Measurements from ENCODE around the gene TOX2.

Gene TOX2

GRCh38 chr20:43984587-43984986, 69.9 kb downstream of the TOX2 start:
- Histone ChIP-seq H3K9me3 (ENCODE audit: insufficient read depth, low read length) (no peaks in the 10 kb centered on the region), H3K79me2 (ENCODE audit: low read length) (peaks cover 87% of the 10 kb centered on the region), H2AFZ (ENCODE audit: low read depth, low read length) (no peak overlapping the region), H3K4me2 (ENCODE audit: low read length) (no peak overlapping the region), H3K4me1 (ENCODE audit: low read length) (peaks cover 31% of the 10 kb centered on the region), H3K27me3 (ENCODE audit: low read depth, low read length) (no peaks in the 10 kb centered on the region), H3K36me3 (replicated peaks; ENCODE audit: low read depth, low read length) (peaks cover 26% of the 10 kb centered on the region), H3K4me3 (ENCODE audit: low read length) (no peak overlapping the region), H3K27ac (ENCODE audit: low read length) (no peak overlapping the region), H4K20me1 (ENCODE audit: insufficient read depth, low read length) (peaks cover 61% of the 10 kb centered on the region), H3K9ac (ENCODE audit: low read length) (no peak overlapping the region)
- TF ChIP-seq CTCF (IDR thresholded peaks at IDR 0.05; ENCODE audit: low read depth, low read length) (no peak), EZH2phosphoT487 (IDR thresholded peaks at IDR 0.05; ENCODE audit: low read depth) (no peak)

GRCh38 chr20:43985121-43985520, 70.5 kb downstream of the TOX2 start:
- Histone ChIP-seq H2AFZ (ENCODE audit: low read depth, low read length) (no peak overlapping the region), H3K4me1 (ENCODE audit: low read length) (peaks cover 31% of the 10 kb centered on the region), H3K4me2 (ENCODE audit: low read length) (no peak overlapping the region), H4K20me1 (ENCODE audit: insufficient read depth, low read length) (peaks cover 60% of the 10 kb centered on the region), H3K79me2 (ENCODE audit: low read length) (peaks cover 87% of the 10 kb centered on the region), H3K27ac (ENCODE audit: low read length) (no peak overlapping the region), H3K9ac (ENCODE audit: low read length) (no peak overlapping the region), H3K36me3 (replicated peaks; ENCODE audit: low read depth, low read length) (peaks cover 30% of the 10 kb centered on the region), H3K4me3 (ENCODE audit: low read length) (no peak overlapping the region), H3K9me3 (ENCODE audit: insufficient read depth, low read length) (peaks cover 3% of the 10 kb centered on the region; the same call in 1 of the 2 replicates), H3K27me3 (ENCODE audit: low read depth, low read length) (no peaks in the 10 kb centered on the region)
- TF ChIP-seq CTCF (IDR thresholded peaks at IDR 0.05; ENCODE audit: low read depth, low read length) (no peak), EZH2phosphoT487 (IDR thresholded peaks at IDR 0.05; ENCODE audit: low read depth) (no peak)

DNA sequence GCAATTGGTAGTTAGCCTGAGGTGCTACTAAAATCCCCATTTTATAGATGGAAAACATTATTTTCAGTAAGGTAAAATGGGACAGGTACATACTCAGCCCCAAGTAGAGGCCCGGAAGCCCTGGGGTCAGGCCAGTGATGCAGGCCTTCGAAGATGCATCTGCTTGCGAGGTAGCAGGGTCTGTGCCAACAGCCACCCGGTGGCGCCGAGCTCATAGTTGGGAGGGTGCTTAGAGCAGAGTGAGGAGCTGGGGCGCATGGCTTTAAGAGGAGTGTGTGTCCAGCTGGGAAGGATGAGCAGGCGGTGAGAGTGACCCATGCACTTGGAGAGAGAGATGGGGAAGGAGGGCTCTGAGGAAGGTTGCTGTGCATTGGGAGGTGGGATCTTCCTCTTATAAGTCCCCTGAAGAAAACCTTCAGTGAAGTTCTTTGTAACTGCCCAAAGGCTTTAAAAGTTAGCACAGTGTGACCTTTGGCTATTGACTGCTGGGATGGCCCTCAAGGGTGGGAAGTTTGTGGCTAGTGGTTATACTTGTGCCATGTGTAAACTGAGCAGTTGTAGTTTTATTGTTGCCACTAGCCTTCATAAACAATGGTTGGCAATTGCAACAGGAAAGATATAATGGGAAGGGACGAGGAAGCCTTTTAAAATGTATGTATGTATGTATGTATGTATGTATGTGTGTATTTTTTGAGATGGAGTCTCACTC, 71.1 kb downstream of the TOX2 start:
- no peaks in the 10 kb centered on the region for H3K27me3 ChIP-seq (ENCODE audit: low read depth, low read length)
- peaks cover 93% of the 10 kb centered on the region for H3K79me2 ChIP-seq (ENCODE audit: low read length)
- peaks cover 31% of the 10 kb centered on the region for H3K36me3 ChIP-seq (replicated peaks; ENCODE audit: low read depth, low read length)
- no peak overlapping the region for H3K9ac ChIP-seq (ENCODE audit: low read length)
- H3K4me1 ChIP-seq (ENCODE audit: low read length), result peaks cover 31% of the 10 kb centered on the region
- no peak overlapping the region for H2AFZ ChIP-seq (ENCODE audit: low read depth, low read length)
- peaks cover 3% of the 10 kb centered on the region; the same call in 1 of the 2 replicates for H3K9me3 ChIP-seq (ENCODE audit: insufficient read depth, low read length)
- no peak overlapping the region for H3K27ac ChIP-seq (ENCODE audit: low read length)
- no peak overlapping the region for H3K4me3 ChIP-seq (ENCODE audit: low read length)
- H4K20me1 ChIP-seq (ENCODE audit: insufficient read depth, low read length), result peaks cover 63% of the 10 kb centered on the region
- TF ChIP-seq EZH2phosphoT487 (IDR thresholded peaks at IDR 0.05; ENCODE audit: low read depth) (no peak), CTCF (IDR thresholded peaks at IDR 0.05; ENCODE audit: low read depth, low read length) (0 out of 2 replicates have a peak, but pooled peaks have one; percentile 15)
- no peak overlapping the region for H3K4me2 ChIP-seq (ENCODE audit: low read length)

DNA sequence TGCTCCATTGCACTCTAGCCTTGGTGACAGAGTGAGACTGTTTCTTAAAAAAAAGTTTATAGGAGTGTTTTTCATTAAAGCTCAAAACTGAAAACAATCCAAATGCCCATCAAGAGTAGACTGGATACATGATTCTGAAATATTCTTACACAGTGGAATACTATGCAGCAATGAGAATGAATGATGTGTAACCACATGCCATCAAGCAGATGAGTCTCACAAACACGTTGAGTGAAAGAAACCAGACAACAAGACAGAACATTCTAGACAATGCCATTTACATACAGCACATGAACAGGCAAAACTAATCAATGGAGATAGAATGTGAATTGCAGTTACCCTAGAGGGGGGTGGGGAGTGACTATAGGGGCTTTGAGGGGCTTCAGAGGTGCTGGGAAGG, 72.4 kb downstream of the TOX2 start:
- no peak overlapping the region for H3K9ac ChIP-seq (ENCODE audit: low read length)
- H3K4me1 ChIP-seq (ENCODE audit: low read length), result peaks cover 25% of the 10 kb centered on the region
- TF ChIP-seq CTCF (IDR thresholded peaks at IDR 0.05; ENCODE audit: low read depth, low read length), result no peak
- no peak for TF ChIP-seq EZH2phosphoT487 (IDR thresholded peaks at IDR 0.05; ENCODE audit: low read depth)

More for the DNA sequence above, 72.4 kb downstream of the TOX2 start:
- Histone ChIP-seq H3K27ac (ENCODE audit: low read length) (peak overlapping the region; percentile 78), H3K9me3 (ENCODE audit: insufficient read depth, low read length) (peaks cover 3% of the 10 kb centered on the region; the same call in 1 of the 2 replicates), H3K4me2 (ENCODE audit: low read length) (0 out of 2 replicates have a peak overlapping the region, but pooled peaks have one; percentile 0), H3K4me3 (ENCODE audit: low read length) (no peak overlapping the region), H3K36me3 (replicated peaks; ENCODE audit: low read depth, low read length) (peaks cover 37% of the 10 kb centered on the region), H2AFZ (ENCODE audit: low read depth, low read length) (no peak overlapping the region), H3K79me2 (ENCODE audit: low read length) (peaks cover 87% of the 10 kb centered on the region), H3K27me3 (ENCODE audit: low read depth, low read length) (no peaks in the 10 kb centered on the region), H4K20me1 (ENCODE audit: insufficient read depth, low read length) (peaks cover 60% of the 10 kb centered on the region)
